Skeletal muscle satellite cell (primary cell): Measurements from ENCODE around the gene BRCA1.

Experiments used
- H3K27me3 ChIP-seq: 2 replicates; pipeline ENCODE4 v1.7.0; 2013; ENCODE audit warnings: low read length; ENCODE audit not compliant: control insufficient read depth, insufficient read depth
- H3K36me3 ChIP-seq: 2 replicates; pipeline ENCODE4 v1.7.0; 2013; ENCODE audit warnings: mild to moderate bottlenecking, control low read depth, low read length; ENCODE audit not compliant: insufficient read depth
- H3K4me1 ChIP-seq: 2 replicates; pipeline ENCODE4 v1.7.0; 2013; ENCODE audit warnings: low read length; ENCODE audit not compliant: control insufficient read depth, insufficient read depth
- H3K4me2 ChIP-seq: 2 replicates; pipeline ENCODE4 v1.7.0; 2013; ENCODE audit warnings: mild to moderate bottlenecking, low read length
- H3K4me3 ChIP-seq: 2 replicates; pipeline ENCODE4 v1.7.0; 2013; ENCODE audit warnings: low read length
- H3K9ac ChIP-seq: 2 replicates; pipeline ENCODE4 v1.7.0; 2013; ENCODE audit warnings: mild to moderate bottlenecking, low read depth, low read length, moderate library complexity
- H3K9me3 ChIP-seq: replicated peaks from 2 replicates; pipeline ENCODE4 v1.7.0; 2013; ENCODE audit warnings: mild to moderate bottlenecking, control low read depth, low read length

Gene BRCA1

DNA sequence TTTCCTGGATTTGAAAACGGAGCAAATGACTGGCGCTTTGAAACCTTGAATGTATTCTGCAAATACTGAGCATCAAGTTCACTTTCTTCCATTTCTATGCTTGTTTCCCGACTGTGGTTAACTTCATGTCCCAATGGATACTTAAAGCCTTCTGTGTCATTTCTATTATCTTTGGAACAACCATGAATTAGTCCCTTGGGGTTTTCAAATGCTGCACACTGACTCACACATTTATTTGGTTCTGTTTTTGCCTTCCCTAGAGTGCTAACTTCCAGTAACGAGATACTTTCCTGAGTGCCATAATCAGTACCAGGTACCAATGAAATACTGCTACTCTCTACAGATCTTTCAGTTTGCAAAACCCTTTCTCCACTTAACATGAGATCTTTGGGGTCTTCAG is 32.3 kb downstream of the BRCA1 start:
- Histone ChIP-seq H3K4me2 (no peak overlapping the region), H3K9ac (no peak overlapping the region), H3K4me1 (peaks cover 4% of the 10 kb centered on the region), H3K36me3 (peaks cover 4% of the 10 kb centered on the region), H3K27me3 (no peaks in the 10 kb centered on the region), H3K9me3 (no peaks in the 10 kb centered on the region), H3K4me3 (no peak overlapping the region)

DNA sequence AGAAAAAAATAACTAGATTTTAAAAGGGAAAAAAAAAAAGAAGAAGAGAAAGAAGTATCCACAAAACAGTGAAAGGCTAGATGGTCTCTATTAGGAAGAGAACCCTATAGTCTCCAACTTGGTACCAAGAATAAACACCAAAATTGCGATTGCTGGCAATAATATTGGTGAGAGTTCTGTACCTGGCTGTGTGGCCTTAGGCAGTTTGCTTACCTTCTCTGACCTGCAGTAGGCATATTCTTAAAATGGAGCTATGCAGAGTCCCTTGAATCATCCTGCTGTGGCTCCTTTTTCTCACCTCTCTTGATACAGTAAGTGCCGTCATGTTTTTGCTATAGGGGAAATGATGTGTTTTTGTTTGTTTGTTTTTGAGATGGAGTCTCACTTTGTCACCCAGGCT is 35.1 kb downstream of the BRCA1 start:
- H3K9me3 ChIP-seq: no peaks in the 10 kb centered on the region
- H3K4me3 ChIP-seq: no peak overlapping the region
- no peaks in the 10 kb centered on the region for H3K27me3 ChIP-seq
- H3K4me1 ChIP-seq: peaks cover 5% of the 10 kb centered on the region
- H3K4me2 ChIP-seq: no peak overlapping the region
- H3K9ac ChIP-seq: no peak overlapping the region
- H3K36me3 ChIP-seq: no peaks in the 10 kb centered on the region

DNA sequence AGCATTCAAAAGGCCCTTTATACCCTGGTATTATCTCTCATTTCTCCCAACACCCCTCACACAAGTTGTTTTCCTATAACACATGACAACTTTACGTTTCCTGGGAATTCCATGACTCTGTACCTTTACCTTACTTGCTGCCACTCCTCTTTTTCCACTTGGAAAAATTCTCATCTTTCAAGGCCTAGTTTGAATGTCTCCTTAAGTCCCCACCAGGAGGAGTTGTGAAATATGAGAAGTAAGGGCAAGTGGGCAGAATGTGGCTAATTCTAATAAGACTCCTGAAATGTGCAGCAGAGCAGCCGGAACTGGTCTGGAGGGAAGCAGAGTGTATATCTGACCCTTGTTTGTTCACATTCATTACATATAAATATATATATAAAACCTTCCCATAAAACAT is 39.7 kb downstream of the BRCA1 start:
- H3K36me3 ChIP-seq: peaks cover 5% of the 10 kb centered on the region
- no peak overlapping the region for H3K4me2 ChIP-seq
- no peak overlapping the region for H3K4me3 ChIP-seq
- peaks cover 9% of the 10 kb centered on the region for H3K4me1 ChIP-seq
- H3K9me3 ChIP-seq: no peaks in the 10 kb centered on the region
- no peaks in the 10 kb centered on the region for H3K27me3 ChIP-seq
- H3K9ac ChIP-seq: no peak overlapping the region

DNA sequence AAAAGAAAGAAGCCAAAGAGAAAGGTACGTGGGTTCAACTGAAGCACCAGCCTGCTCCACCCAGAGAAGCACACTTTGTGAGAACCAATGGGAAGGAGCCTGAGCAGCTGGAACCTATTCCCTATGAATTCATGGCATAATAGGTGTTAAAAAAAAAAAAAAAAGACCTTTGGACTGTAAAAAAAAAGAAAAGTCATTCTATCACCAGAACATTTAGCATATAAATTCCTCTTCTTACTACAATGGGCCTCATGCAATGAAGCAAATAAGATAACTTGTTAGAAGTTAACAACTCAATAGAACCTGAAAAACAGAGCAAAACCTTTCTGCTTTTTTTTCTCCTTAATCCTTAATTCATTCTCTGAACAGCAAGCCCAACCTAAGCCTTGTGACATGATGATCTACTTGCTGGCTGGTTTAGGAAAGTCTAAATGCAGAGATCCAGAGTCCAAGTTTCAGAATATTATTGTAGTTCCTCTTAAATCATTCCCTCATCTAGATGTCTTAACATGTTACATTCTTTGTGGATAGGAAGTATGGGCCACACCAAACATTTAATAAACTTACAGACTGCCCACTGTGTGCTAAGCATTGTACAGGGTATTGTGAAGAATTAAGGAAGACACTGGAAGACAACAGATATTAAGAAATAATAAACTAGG is 45.4 kb downstream of the BRCA1 start:
- peaks cover 6% of the 10 kb centered on the region for H3K4me1 ChIP-seq
- H3K36me3 ChIP-seq: peaks cover 5% of the 10 kb centered on the region
- no peak overlapping the region for H3K4me3 ChIP-seq
- no peaks in the 10 kb centered on the region for H3K9me3 ChIP-seq
- H3K27me3 ChIP-seq: no peaks in the 10 kb centered on the region
- H3K4me2 ChIP-seq: no peak overlapping the region
- H3K9ac ChIP-seq: no peak overlapping the region

DNA sequence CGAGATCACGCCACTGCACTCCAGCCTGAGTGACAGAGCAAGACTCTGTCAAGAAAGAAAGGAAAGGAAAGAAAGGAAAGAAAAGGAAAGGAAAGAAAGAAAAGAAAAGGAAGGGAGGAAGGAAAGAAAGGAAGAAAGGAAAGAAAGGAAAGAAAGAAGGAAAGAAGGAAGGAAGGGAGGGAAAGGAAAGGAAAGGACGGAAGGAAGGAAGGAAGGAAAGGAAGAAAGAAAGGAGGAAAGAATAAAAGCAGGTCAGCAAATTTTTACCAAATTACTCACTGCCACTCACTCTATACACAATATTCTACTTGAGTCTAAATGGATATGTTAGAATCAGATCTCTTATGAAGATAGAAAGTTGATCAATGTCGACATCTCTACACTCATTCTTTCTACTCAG is 50.3 kb downstream of the BRCA1 start:
- no peak overlapping the region for H3K4me2 ChIP-seq
- H3K36me3 ChIP-seq: peaks cover 3% of the 10 kb centered on the region

DNA sequence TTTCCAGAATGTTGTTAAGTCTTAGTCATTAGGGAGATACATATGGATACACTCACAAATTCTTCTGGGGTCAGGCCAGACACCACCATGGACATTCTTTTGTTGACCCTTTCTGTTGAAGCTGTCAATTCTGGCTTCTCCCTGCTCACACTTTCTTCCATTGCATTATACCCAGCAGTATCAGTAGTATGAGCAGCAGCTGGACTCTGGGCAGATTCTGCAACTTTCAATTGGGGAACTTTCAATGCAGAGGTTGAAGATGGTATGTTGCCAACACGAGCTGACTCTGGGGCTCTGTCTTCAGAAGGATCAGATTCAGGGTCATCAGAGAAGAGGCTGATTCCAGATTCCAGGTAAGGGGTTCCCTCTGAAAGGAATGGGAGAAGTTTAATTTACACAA is 54.3 kb downstream of the BRCA1 start:
- Histone ChIP-seq H3K4me2 (no peak overlapping the region), H3K4me3 (no peak overlapping the region), H3K9me3 (no peaks in the 10 kb centered on the region), H3K27me3 (no peaks in the 10 kb centered on the region), H3K36me3 (peaks cover 6% of the 10 kb centered on the region), H3K4me1 (no peaks in the 10 kb centered on the region), H3K9ac (no peak overlapping the region)

More for the DNA sequence above, 50.3 kb downstream of the BRCA1 start:
- Histone ChIP-seq H3K9me3 (no peaks in the 10 kb centered on the region), H3K27me3 (no peaks in the 10 kb centered on the region), H3K4me1 (no peaks in the 10 kb centered on the region), H3K9ac (no peak overlapping the region), H3K4me3 (no peak overlapping the region)

DNA sequence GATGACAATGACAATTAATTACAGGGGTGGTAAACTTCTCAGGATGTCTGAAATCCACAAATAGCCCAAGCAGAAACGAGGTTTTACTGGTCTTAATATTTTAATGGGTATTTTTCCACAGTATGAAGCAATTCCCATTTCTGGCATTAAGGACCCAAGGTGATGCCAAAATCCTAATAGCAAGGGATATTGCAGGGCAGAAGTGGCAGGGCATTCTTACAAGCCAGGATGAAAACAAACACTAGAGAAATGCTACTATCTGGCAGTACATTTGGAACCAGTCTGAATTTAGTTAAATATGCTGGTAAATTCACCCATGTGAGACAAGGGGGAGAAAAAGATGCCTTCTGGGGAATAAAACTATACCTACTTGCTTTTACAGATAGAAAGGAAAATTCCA is 54.9 kb downstream of the BRCA1 start:
- no peak overlapping the region for H3K4me2 ChIP-seq
- peaks cover 6% of the 10 kb centered on the region for H3K36me3 ChIP-seq
- H3K27me3 ChIP-seq: no peaks in the 10 kb centered on the region
- no peak overlapping the region for H3K9ac ChIP-seq
- H3K9me3 ChIP-seq: no peaks in the 10 kb centered on the region
- H3K4me3 ChIP-seq: no peak overlapping the region
- no peaks in the 10 kb centered on the region for H3K4me1 ChIP-seq

DNA sequence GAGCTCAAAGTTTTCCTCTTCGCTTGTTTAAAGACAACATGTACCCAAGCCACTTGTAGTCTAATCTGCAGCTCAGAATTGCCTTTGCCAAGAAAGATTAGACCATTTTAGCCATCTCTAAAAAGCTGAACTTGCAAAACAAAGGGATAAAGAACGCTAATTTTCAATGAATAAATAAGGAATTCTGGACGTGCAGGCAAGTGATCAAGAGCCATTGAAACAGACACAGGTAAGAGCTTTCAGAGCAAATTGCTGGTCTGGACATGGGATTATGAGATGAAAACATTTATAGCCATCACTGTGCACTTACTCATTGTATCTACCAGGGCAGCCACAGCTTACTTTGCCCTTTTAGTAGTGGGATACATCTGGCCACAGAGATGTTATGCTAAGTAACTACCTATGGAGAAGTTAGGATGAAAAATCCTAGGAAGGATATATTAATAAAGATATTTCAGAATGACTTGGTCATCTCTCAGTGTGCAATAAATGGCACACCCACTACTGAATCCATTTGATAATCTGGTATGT is 55.7 kb downstream of the BRCA1 start:
- Histone ChIP-seq H3K4me2 (no peak overlapping the region), H3K9me3 (no peaks in the 10 kb centered on the region), H3K27me3 (no peaks in the 10 kb centered on the region), H3K9ac (no peak overlapping the region), H3K4me1 (no peaks in the 10 kb centered on the region), H3K4me3 (no peak overlapping the region), H3K36me3 (peaks cover 6% of the 10 kb centered on the region)

DNA sequence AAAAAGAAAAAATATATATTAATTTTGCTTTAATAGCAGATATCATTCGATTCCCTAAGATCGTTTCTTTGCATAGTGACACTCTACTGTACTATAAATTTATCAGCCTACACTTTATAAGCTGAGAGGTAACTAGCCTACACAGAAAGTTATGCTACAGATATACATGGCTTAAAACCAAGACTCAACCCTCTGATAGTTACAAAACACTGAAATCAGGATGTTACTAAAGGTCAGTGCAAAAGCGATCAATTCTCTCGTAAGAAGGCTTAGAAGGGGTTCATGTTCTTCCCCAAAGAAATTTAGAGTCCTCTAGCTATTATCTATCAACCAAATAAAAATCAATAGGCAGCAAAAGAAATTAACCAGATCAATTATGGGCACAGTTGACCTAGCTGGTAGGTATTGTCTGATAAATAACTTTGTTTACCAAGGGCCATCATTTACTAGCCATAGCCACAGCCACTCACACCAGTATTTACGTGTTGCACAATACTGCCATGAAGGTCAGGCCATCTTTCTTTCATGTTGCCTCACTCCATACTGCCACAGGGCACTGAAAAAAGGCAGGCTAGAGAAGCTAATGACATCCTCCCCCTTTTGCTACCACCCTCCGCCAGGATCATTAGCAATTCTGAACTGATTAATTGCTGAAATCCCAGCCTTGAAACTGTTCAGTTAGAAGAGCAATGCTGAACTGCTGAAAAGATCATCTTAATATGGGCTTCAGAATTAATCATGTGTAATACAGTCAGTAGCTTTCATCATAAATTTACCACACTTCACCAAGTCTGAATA is 56.4 kb downstream of the BRCA1 start:
- Histone ChIP-seq H3K9ac (no peak overlapping the region), H3K9me3 (no peaks in the 10 kb centered on the region), H3K4me1 (no peaks in the 10 kb centered on the region), H3K36me3 (peaks cover 6% of the 10 kb centered on the region), H3K4me3 (no peak overlapping the region), H3K4me2 (no peak overlapping the region), H3K27me3 (no peaks in the 10 kb centered on the region)

DNA sequence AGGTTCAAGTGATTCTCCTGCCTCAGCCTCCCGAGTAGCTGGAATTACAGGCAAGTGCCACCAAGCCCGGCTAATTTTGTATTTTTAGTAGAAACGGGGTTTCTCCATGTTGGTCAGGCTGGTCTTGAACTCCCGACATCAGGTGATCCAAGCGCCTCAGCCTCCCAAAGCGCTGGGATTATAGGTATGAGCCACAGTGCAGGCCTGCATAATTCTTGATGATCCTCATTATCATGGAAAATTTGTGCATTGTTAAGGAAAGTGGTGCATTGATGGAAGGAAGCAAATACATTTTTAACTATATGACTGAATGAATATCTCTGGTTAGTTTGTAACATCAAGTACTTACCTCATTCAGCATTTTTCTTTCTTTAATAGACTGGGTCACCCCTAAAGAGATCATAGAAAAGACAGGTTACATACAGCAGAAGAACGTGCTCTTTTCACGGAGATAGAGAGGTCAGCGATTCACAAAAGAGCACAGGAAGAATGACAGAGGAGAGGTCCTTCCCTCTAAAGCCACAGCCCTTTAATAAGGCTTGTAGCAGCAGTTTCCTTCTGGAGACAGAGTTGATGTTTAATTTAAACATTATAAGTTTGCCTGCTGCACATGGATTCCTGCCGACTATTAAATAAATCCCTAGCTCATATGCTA is 62.1 kb downstream of the BRCA1 start:
- Histone ChIP-seq H3K4me3 (no peak overlapping the region), H3K27me3 (no peaks in the 10 kb centered on the region), H3K4me1 (no peaks in the 10 kb centered on the region), H3K4me2 (no peak overlapping the region), H3K9me3 (no peaks in the 10 kb centered on the region), H3K36me3 (peaks cover 3% of the 10 kb centered on the region), H3K9ac (no peak overlapping the region)

DNA sequence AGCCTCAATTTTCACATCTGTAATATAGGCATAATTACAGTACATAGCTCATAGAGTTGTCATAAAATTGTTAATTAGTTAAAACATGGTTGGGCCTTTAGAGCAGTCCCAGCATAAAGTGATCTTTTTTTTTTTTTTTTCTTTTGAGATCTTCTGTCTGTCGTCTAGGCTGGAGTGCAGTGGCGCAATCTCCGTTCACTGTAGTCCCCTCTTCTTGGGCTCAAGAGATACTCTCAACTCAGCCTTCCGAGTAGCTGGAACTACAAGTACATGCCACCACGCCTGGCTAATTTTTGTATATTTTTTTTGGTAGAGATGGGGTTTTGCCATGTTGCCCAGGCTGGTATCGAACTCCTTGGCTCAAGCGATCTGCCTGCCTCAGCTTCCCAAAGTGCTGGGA is 69.1 kb downstream of the BRCA1 start:
- Histone ChIP-seq H3K27me3 (no peaks in the 10 kb centered on the region), H3K36me3 (peaks cover 8% of the 10 kb centered on the region), H3K9ac (no peak overlapping the region), H3K4me2 (no peak overlapping the region), H3K9me3 (no peaks in the 10 kb centered on the region), H3K4me1 (no peaks in the 10 kb centered on the region), H3K4me3 (no peak overlapping the region)
